WERI-Rb-1 (cell line): ENCODE data around the gene RRAD.

ENCODE experiments used
- DNase-seq: peaks from one replicate; pipeline ENCODE4 v3.0.0-alpha.2; 2020
- H3K27ac ChIP-seq: fragments of 250-450 bp; sonication (Bioruptor Pico); 2 replicates; pipeline ENCODE4 v1.5.1; 2020; ENCODE audit warnings: mild to moderate bottlenecking, moderate library complexity
- H3K27me3 ChIP-seq: fragments of 250-450 bp; sonication (Bioruptor Pico); 2 replicates; pipeline ENCODE4 v1.5.1; 2021; ENCODE audit warnings: mild to moderate bottlenecking, low read depth, moderate library complexity; ENCODE audit not compliant: insufficient read depth, severe bottlenecking
- H3K36me3 ChIP-seq: fragments of 250-450 bp; sonication (Bioruptor Pico); 2 replicates; pipeline ENCODE4 v1.5.1; 2020; ENCODE audit warnings: mild to moderate bottlenecking, moderate library complexity
- H3K4me3 ChIP-seq: 2 replicates; pipeline ENCODE4 v1.5.1; 2011; ENCODE audit warnings: low read depth, mild to moderate bottlenecking, control low read depth, low read length
- H3K9me3 ChIP-seq: fragments of 250-450 bp; sonication (Bioruptor Pico); 2 replicates; pipeline ENCODE4 v1.5.1; 2021; ENCODE audit warnings: mild to moderate bottlenecking, moderate library complexity; ENCODE audit not compliant: severe bottlenecking
- CTCF ChIP-seq: IDR thresholded peaks from 2 replicates; pipeline ENCODE4 v1.5.1; 2011; ENCODE audit warnings: low read depth, mild to moderate bottlenecking, control low read depth, inconsistent platforms, low read length

The RRAD gene

DNA sequence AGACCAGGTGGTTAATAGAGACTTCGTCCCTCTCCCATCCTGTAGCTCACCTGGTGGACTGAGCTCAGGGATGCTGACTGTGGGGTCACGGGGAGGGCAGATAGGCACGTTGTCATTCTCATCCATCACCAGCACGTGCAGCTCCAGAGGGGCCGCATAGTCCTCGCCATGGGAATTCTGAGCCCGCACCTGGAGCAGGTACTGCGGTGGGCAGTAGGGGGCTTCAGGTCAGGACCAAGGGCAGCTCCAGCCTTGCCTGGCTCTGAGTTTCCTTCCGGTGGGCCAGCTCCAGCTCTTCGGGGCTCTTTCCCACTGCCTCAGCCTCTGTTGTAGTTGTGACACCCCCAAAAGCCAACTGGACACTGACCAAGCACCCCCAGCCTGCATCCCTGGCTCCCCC is 12.3 kb downstream of the RRAD start:
- no peak for DNase-seq
- no peak overlapping the region for H3K4me3 ChIP-seq
- H3K27me3 ChIP-seq: no peaks in the 10 kb centered on the region
- H3K36me3 ChIP-seq: no peaks in the 10 kb centered on the region
- TF ChIP-seq CTCF: no peak
- H3K27ac ChIP-seq: no peak overlapping the region
- H3K9me3 ChIP-seq: no peaks in the 10 kb centered on the region

- H3K27ac ChIP-seq: no peak overlapping the region
- no peak overlapping the region for H3K4me3 ChIP-seq
- H3K36me3 ChIP-seq: no peaks in the 10 kb centered on the region
- TF ChIP-seq CTCF: no peak
- no peak for DNase-seq
- no peaks in the 10 kb centered on the region for H3K9me3 ChIP-seq
- H3K27me3 ChIP-seq: no peaks in the 10 kb centered on the region
These were observed 13.5 kb downstream of the RRAD start for GRCh38 chr16:66911801-66912200.

GRCh38 chr16:66911112-66911511 is 14.2 kb downstream of the RRAD start:
- no peak for DNase-seq
- Histone ChIP-seq H3K27me3 (no peaks in the 10 kb centered on the region), H3K4me3 (no peak overlapping the region), H3K27ac (no peak overlapping the region), H3K36me3 (no peaks in the 10 kb centered on the region), H3K9me3 (no peaks in the 10 kb centered on the region)
- TF ChIP-seq CTCF: no peak

DNA sequence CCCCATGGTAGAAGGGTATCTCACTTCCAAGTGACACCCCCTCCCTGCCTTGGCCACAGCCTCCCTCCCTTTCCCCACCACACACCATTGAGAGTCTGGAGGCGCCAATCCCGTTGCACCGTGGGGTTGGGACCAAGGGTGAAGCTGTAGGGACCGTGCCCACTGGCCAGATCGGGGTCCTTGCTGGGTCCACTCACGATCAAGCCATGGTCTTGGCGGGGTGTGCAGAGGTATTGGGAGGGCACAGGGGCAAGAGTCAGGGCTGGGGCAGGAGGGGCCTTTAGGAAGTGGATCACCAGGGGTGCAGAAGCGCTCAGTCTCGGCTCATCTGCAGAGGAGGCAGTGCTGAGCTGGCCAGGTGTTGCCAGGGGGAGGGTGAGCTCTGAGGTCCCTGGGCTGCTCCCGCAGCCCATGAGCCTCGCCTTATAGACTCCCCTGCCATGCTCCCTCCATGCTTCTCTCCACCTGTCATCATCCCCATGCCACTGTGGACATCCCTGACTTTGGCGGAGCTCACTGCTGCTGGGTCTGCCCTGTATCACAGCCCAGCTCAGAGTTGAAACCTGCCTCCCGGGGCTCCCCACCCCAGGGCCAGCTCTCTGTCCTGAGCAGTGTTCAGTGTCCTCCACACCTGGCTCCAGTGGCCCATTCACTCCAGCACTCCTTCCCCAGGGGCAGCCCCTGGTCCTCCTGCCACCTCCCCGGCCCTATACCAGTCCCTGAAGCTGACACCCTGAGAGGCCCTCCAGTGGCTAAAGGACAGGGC is 15.0 kb downstream of the RRAD start:
- H3K9me3 ChIP-seq: no peaks in the 10 kb centered on the region
- no peak overlapping the region; the same call in 1 of the 2 replicates for H3K27ac ChIP-seq
- no peaks in the 10 kb centered on the region for H3K36me3 ChIP-seq
- H3K4me3 ChIP-seq: no peak overlapping the region
- H3K27me3 ChIP-seq: no peaks in the 10 kb centered on the region
- no peak for TF ChIP-seq CTCF
- no peak for DNase-seq

DNA sequence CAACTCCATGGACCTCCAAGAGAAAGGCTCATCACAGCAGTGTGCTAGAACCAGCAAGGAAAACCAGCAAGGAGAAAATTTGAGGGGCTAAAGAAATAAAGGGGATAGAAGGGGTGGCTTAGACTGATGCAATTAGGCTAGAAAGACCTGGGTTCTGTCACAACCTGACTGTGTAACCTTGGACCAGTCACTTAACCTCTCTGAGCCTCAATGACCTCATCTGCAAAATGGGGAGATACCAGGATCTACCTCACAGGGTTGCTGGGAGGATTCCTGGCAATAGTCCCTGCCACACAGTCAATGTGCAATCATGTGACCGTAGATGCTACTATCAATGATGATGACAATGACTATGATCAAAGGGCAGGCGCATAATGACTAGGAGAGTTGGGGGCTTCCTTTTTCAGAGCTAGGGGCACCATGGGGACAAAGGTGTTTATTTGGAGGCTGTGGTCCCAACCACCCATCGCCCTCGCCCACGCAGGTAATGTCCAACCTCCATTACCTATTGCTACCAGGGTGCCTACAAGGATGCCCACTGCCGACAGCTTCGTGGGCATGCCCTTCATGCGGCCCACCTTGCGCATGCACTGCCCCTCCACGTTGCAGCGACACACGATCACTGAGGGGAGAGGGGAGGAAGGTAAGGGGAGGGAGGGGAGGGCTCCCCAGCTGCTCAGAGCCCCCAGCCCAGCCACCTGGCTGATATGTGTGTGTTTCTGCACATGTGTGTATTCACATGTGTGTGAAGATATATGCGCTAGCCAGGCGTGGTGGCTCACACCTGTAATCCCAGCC is 16.4 kb downstream of the RRAD start:
- no peak overlapping the region for H3K4me3 ChIP-seq
- DNase-seq: no peak
- no peak overlapping the region for H3K27ac ChIP-seq
- H3K36me3 ChIP-seq: no peaks in the 10 kb centered on the region
- TF ChIP-seq CTCF: no peak
- no peaks in the 10 kb centered on the region for H3K9me3 ChIP-seq
- no peaks in the 10 kb centered on the region for H3K27me3 ChIP-seq
